Measurements from ENCODE around the gene FAM161A. TPM values are rescaled to one million over a fixed set of nuclear protein-coding genes. Genes with fewer than 3 reads are reported as not detected.

FAM161A gene
- total RNA-seq, 3 donors from 2014 or later = 3.5 to 4.0 (median 3.6) TPM

DNA sequence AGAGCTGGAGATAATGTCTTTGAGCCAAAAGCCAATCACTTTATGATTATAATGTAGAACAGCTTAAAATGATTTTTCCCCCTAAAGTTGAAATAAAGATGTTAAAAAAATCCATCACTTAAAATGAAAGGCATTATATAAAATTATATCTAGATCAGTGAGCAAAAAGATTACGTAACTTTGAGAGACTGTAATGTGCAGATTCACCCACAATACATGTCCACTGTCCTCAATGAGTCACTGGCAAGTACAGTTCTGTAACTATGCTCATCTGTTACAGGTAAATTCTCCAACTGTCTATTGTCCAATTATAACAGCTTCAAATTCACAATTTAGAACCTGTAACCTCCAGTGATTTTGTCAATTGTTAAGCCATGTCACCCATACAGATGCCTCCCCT lies 19.0 kb downstream of the FAM161A start:
- DNase-seq (ENCODE audit: low spot score in 2 of 2) = no peak
- no peaks in the 10 kb centered on the region for H3K27me3 ChIP-seq
- H3K4me3 ChIP-seq = no peak overlapping the region
- H3K36me3 ChIP-seq = no peaks in the 10 kb centered on the region
- no peak overlapping the region for H3K27ac ChIP-seq
- intact Hi-C loops (cut with DNase I; ENCODE audit: low total_unique reads) = no loop called here
- H3K4me1 ChIP-seq = no peaks in the 10 kb centered on the region
- no peaks in the 10 kb centered on the region for H3K9me3 ChIP-seq
- TF ChIP-seq, protein P1, sequence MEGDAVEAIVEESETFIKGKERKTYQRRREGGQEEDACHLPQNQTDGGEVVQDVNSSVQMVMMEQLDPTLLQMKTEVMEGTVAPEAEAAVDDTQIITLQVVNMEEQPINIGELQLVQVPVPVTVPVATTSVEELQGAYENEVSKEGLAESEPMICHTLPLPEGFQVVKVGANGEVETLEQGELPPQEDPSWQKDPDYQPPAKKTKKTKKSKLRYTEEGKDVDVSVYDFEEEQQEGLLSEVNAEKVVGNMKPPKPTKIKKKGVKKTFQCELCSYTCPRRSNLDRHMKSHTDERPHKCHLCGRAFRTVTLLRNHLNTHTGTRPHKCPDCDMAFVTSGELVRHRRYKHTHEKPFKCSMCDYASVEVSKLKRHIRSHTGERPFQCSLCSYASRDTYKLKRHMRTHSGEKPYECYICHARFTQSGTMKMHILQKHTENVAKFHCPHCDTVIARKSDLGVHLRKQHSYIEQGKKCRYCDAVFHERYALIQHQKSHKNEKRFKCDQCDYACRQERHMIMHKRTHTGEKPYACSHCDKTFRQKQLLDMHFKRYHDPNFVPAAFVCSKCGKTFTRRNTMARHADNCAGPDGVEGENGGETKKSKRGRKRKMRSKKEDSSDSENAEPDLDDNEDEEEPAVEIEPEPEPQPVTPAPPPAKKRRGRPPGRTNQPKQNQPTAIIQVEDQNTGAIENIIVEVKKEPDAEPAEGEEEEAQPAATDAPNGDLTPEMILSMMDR (IDR thresholded peaks at IDR 0.05) = no peak
- TF ChIP-seq POLR2A (IDR thresholded peaks at IDR 0.05) (no peak), POLR2AphosphoS5 (IDR thresholded peaks at IDR 0.05) (no peak)

DNA sequence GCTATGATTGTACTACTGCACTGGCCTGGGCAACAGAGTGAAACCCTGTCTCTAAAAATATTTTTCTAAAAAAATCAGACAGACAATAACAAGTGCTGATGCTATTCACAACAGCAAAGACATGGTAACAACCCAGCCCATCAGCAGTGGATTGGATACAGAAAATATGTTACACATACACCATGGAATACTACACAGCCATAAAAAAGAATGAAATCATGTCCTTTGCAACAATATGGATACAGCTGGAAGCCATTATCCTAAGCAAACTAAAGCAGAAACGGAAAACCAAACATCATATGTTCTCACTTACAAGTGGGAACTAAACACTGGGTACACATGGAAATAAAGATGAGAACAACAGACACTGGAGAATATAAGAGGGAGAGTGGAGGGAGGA lies 19.9 kb downstream of the FAM161A start:
- intact Hi-C loops (cut with DNase I; ENCODE audit: low total_unique reads) = no loop called here
- DNase-seq (ENCODE audit: low spot score in 2 of 2) = no peak

GRCh38 chr2:61832183-61832841 lies 21.5 kb downstream of the FAM161A start:
- H3K36me3 ChIP-seq = no peaks in the 10 kb centered on the region
- TF ChIP-seq POLR2AphosphoS5 (IDR thresholded peaks at IDR 0.05) = no peak
- TF ChIP-seq POLR2A (IDR thresholded peaks at IDR 0.05) = no peak
- TF ChIP-seq, protein P1 (IDR thresholded peaks at IDR 0.05) = no peak
- intact Hi-C loops (cut with DNase I; ENCODE audit: low total_unique reads) = no loop called here
- H3K4me1 ChIP-seq = no peaks in the 10 kb centered on the region
- H3K27ac ChIP-seq = no peak overlapping the region
- no peak for DNase-seq (ENCODE audit: low spot score in 2 of 2)
- no peak overlapping the region for H3K4me3 ChIP-seq
- H3K9me3 ChIP-seq = no peaks in the 10 kb centered on the region
- H3K27me3 ChIP-seq = no peaks in the 10 kb centered on the region

More for the DNA sequence above, 19.9 kb downstream of the FAM161A start:
- Histone ChIP-seq H3K27ac (no peak overlapping the region), H3K4me1 (no peaks in the 10 kb centered on the region), H3K4me3 (no peak overlapping the region), H3K9me3 (no peaks in the 10 kb centered on the region), H3K27me3 (no peaks in the 10 kb centered on the region), H3K36me3 (no peaks in the 10 kb centered on the region)
- TF ChIP-seq POLR2AphosphoS5 (IDR thresholded peaks at IDR 0.05) = no peak
- TF ChIP-seq POLR2A (IDR thresholded peaks at IDR 0.05) = no peak
- TF ChIP-seq, protein P1 (IDR thresholded peaks at IDR 0.05) = no peak

GRCh38 chr2:61822255-61822654 lies 31.6 kb downstream of the FAM161A start:
- H3K9me3 ChIP-seq = no peaks in the 10 kb centered on the region
- no peak for TF ChIP-seq POLR2A (IDR thresholded peaks at IDR 0.05)
- TF ChIP-seq, protein P1 (IDR thresholded peaks at IDR 0.05) = no peak
- TF ChIP-seq POLR2AphosphoS5 (IDR thresholded peaks at IDR 0.05) = no peak
- intact Hi-C loops (cut with DNase I; ENCODE audit: low total_unique reads) = no loop called here
- no peak overlapping the region for H3K27ac ChIP-seq
- DNase-seq (ENCODE audit: low spot score in 2 of 2) = no peak
- H3K4me1 ChIP-seq = no peaks in the 10 kb centered on the region
- no peaks in the 10 kb centered on the region for H3K36me3 ChIP-seq
- no peaks in the 10 kb centered on the region for H3K27me3 ChIP-seq
- H3K4me3 ChIP-seq = no peak overlapping the region

- TF ChIP-seq POLR2AphosphoS5 (IDR thresholded peaks at IDR 0.05) = no peak
- TF ChIP-seq, protein P1 (IDR thresholded peaks at IDR 0.05) = no peak
- TF ChIP-seq POLR2A (IDR thresholded peaks at IDR 0.05) = no peak
- Histone ChIP-seq H3K36me3 (no peaks in the 10 kb centered on the region), H3K4me3 (no peak overlapping the region), H3K4me1 (no peaks in the 10 kb centered on the region), H3K27me3 (no peaks in the 10 kb centered on the region), H3K27ac (no peak overlapping the region), H3K9me3 (no peaks in the 10 kb centered on the region)
- DNase-seq (ENCODE audit: low spot score in 2 of 2) = no peak
- intact Hi-C loops (cut with DNase I; ENCODE audit: low total_unique reads) = no loop called here
These were observed 37.1 kb downstream of the FAM161A start for GRCh38 chr2:61816480-61817355.
